Activated gamma-delta T cell (primary cell): Measurements from ENCODE around the gene PPIA.
"Not testable (repeated sequence)": the region's sequence is repeated elsewhere in the genome, so short reads cannot be mapped to it uniquely, and the experiment has no call there.

Experiments used
- DNase-seq: peaks from one replicate; lab custom pipeline; 2025; lab: John Stamatoyannopoulos, UW

The PPIA gene

GRCh38 chr7:44764081-44764480, 32.4 kb upstream of the PPIA start:
- DNase-seq, result no peak

GRCh38 chr7:44764665-44765578, 31.6 kb upstream of the PPIA start:
- no peak for DNase-seq

- DNase-seq, result no peak
These were observed 30.7 kb upstream of the PPIA start for GRCh38 chr7:44765579-44766415.

- DNase-seq, result no peak
These were observed 30.1 kb upstream of the PPIA start for GRCh38 chr7:44766416-44766801.

GRCh38 chr7:44767134-44767911, 29.2 kb upstream of the PPIA start:
- no peak for DNase-seq

- DNase-seq, result no peak
These were observed 28.4 kb upstream of the PPIA start for GRCh38 chr7:44767912-44768627.

GRCh38 chr7:44768628-44769371, 27.7 kb upstream of the PPIA start:
- DNase-seq, result no peak

- no peak for DNase-seq
These were observed 27.1 kb upstream of the PPIA start for GRCh38 chr7:44769376-44769775.

GRCh38 chr7:44769776-44770294, 26.6 kb upstream of the PPIA start:
- no peak for DNase-seq

- DNase-seq, result no peak
These were observed 25.1 kb upstream of the PPIA start for GRCh38 chr7:44771358-44771757.

- DNase-seq, result no peak
These were observed 24.0 kb upstream of the PPIA start for GRCh38 chr7:44772440-44772839.

- no peak for DNase-seq
These were observed 23.6 kb upstream of the PPIA start for GRCh38 chr7:44772867-44773266.

GRCh38 chr7:44774486-44774885, 22.0 kb upstream of the PPIA start:
- not testable (repeated sequence) for DNase-seq

GRCh38 chr7:44775383-44776107, 20.9 kb upstream of the PPIA start:
- no peak for DNase-seq

- DNase-seq, result no peak
These were observed 20.3 kb upstream of the PPIA start for GRCh38 chr7:44776211-44776610.

GRCh38 chr7:44782460-44782859, 14.0 kb upstream of the PPIA start:
- DNase-seq, result no peak

- no peak for DNase-seq
These were observed 13.1 kb upstream of the PPIA start for GRCh38 chr7:44783407-44783806.

- no peak for DNase-seq
These were observed 12.1 kb upstream of the PPIA start for GRCh38 chr7:44784364-44784763.

GRCh38 chr7:44785218-44785617, 11.3 kb upstream of the PPIA start:
- DNase-seq, result not testable (repeated sequence)

GRCh38 chr7:44787041-44787440, 9.4 kb upstream of the PPIA start:
- no peak for DNase-seq
